Left renal pelvis (tissue), 4 donors: ENCODE data around the gene SLC17A7. TPM values are rescaled to one million over a fixed set of nuclear protein-coding genes. Genes with fewer than 3 reads are reported as not detected.

Source experiments
- DNase-seq, 4 donors: peaks; one replicate each; pipeline ENCODE4 v3.0.0-alpha.2; 2013; ENCODE audit warnings: low read depth in 4 of 4, low spot score in 3 of 4
- polyA plus RNA-seq, 4 donors: library from polyadenylated mRNA; unstranded; fragments of 120-200 nt; gene quantifications; one replicate each; pipeline ENCODE4 v1.2.1, GENCODE V29; 2013; ENCODE audit not compliant: insufficient read length in 4 of 4

The SLC17A7 gene
- polyA plus RNA-seq, 4 donors, result 0.29 to 3.2 (median 0.56) TPM

DNA sequence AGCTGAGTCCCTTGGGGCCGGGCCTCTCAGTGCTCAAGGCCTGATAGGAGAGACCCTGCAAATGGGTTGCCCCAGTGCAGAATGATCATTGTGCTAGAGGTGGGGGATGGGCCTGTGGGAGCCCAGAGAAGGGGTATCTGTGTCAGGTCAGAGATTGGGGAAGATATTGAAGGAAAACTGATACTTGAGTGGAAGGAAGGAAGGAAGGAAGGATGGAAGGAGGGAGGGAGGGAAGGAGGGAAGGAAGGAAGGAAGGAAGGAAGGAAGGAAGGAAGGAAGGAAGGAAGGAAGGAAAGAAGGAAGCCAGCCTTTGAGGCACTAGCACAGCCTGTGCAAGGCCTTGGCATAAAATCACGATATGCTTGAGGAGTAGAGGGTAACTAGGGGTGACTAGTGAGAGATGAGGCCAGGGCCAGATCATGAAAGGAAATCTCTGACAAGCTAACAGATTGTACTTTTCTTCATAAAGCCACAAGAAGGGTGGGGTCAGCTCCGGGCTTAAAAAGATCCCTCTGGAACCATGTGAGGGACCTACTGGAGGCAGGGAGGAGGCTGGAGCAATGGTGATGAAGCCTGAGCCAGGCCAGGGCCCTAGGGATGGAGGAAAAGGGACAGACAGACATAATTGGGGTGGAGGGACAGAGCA, 29.5 kb downstream of the SLC17A7 start:
- no peak for DNase-seq

DNA sequence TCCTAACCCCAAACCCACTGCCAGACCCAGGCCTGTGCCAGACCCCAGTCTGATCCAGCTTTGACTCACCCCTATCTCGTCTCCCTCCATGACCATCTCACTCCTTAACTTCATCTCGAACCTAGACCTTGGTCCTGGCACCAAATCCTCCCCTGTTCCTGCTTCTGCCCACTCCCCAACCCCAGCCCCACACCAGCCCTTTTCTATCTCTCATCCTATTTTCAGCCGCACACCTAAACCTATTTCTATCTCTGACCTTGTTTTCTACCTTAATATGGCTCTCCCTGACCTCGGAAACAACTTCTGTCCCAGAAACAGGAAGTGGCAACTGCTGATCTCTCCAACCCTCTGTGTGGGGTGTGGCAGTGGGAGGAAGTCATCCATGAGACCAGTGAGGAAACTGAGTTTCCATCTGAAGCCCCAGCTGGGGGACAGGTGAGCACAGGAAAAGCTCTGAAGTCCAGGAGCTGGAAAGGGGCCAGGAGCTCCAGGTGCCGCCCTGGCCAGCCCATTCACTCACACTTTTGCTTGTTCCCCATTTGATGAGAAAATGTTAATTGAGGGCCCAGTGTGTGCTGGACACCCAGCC, 31.8 kb downstream of the SLC17A7 start:
- DNase-seq, result no peak

DNA sequence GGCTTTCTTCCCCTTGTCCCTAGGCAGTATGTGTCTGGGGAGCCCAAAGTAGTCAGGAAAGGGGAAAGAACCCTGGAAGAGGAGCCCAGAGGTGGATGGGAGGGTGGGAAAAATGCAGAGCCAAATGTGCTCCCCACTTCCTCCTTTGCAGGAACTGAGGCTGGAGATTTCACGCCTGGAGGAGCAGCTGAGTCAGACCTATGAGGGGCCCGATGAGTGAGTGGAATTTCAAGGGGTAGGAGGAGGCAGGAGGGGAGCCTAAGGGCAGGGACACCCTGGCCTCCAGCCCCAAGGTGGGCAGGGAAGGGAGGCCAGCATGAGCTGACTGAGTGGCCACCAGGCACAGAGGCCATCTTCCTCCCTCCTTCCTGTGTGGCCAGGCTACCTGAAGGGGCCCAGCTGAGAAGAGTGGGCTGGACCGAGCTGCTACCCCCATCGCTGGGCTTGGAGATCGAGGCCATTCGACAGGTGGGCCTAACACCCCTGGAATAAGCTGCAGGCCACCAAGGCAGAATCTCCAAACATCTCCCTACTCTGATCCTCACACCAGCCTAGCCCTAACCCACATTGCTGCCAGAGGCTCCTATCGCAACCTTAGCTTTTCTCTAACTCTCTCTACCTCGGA, 32.4 kb downstream of the SLC17A7 start:
- DNase-seq, result no peak

DNA sequence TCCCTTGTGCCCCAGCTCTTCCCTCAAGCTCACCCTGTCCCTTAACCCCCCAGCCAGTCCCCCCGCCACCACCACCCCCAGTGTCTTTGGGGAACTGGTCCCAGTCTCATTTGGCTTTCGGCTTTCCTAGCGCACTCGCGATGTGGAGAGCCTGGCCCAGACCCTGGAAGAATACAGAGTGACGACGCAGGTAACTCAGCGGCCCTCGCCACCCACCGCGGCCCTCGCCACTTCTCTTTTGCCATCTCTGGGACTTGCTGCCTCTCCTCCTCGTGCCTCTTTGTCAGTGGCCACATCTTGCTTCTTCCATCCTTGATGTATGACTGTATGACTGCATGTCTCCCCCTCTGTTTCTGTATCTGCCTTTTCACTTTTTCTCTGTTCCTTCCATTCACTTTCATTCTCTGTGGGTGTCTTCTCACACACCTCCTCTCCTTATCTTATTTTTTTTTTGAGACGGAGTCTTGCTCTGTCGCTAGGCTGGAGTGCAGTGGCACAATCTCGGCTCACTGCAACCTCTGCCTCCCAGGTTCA, 33.8 kb downstream of the SLC17A7 start:
- no peak for DNase-seq

DNA sequence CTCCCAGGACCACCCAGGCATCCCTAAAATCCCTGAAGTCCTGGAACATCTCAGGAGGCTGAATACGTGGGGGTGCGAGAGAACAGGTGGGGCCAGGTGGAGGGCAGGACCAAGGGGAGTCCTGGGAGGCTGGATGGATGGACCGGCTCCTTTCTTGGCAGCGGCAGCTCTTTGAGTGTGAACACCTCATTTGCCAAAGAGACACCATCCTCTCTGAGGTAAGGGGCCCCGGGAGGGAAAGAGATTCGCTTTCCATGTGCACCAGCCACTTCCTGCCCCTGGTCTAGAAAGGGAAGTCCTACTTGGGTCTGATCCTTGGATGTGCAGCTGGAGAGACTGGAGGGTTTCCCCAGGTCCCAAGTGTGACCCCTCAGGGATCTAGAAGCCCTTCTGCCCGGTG, 34.2 kb downstream of the SLC17A7 start:
- DNase-seq, result no peak

DNA sequence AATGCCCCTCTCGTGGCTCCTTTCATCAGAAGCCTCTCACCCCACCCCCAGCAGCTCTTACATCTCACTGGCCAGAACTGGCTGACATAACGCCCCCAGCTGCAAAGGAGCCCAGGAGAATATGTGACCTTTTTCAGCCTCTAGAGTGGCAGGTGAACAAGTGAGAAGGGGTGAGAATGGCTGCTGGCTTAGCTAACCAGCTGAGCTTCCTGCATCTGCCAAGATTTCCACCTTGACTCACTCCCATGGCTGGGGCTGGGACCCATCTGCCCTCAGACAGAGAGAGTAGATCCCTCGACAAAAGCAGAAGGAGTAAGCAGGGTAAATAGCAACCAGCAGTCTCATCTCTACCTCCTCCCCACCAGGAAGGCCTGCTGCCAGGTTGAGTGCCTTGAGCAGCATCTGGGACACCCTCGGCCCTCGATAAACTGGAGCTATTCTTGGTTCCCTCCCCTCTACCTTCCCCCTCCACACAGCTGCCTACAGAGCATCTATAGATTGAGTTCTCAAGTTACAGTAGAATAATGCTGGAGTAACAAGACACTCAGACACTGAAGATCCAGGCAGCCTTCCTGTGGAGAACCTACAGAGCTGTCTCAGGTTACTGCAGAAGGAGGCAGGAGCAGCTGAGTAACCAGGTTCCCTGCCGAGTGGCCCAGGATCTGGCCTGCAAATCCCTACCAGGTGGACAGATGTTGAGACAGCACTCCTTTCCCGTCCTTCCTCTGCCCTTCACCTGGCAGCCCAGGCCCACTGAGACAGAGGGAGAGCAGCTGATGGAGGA, 37.7 kb downstream of the SLC17A7 start:
- no peak for DNase-seq

DNA sequence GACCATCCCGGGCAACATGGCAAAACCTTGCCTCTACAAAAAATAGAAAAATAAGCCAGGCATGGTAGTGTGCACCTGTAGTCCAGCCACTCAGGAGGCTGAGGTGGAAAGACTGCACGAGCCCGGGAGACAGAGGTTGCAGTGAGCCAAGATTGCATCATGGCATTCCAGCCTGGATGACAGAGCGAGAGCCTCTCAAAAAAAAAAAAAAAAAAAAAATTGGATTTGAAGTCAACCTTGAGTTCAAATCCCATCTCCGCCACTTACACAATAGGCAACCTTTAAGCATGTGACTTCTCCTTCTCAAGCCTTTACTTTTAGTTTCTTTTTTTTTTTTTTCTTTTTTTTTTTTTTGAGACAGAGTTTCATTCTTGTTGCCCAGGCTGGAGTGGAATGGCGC, 41.3 kb downstream of the SLC17A7 start:
- DNase-seq, result no peak

DNA sequence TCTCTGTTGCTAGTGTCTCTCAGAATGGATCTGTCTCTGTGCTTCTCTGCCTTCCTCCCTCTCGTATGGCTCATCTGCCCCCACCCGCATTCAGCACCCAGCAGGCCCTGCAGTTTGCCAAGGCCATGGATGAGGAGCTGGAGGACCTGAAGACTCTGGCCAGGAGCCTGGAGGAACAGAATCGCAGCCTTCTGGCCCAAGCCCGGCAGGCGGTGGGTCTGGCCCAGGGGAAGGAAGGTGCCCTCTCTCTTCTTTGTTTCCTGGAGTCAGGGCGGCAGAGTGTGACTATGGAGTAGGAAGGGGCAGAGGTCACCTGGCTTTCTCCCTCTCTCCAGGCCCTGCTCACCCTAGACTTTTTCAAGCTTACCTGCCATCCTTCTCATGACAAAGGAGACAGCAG, 42.4 kb downstream of the SLC17A7 start:
- no peak for DNase-seq

DNA sequence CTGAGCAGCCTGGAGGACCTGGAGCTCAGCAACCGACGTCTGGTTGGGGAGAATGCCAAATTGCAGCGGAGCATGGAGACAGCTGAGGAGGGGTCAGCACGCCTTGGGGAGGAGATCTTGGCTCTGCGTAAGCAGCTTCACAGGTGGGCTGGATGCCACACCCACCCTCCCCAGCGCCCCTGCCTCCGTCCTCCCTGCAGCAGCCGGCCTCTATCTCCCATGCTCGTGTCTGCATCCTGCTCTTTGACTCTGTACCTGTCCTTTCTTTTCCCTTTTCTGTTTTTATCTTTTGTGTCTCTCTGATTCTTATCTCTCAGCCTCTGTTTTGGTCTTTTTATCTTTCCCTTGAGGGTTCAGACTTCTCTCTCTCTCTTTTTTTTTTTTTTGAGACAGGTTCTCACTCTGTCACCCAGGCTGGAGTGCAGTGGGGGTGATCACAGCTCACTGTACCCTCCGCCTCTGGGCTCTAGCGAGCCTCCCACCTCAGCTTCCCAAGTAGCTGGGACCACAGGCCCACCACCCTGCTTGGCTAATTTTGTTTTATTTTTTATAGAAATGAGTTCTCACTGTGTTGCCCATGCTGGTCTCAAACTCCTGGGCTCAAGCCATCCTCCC, 43.2 kb downstream of the SLC17A7 start:
- no peak for DNase-seq

DNA sequence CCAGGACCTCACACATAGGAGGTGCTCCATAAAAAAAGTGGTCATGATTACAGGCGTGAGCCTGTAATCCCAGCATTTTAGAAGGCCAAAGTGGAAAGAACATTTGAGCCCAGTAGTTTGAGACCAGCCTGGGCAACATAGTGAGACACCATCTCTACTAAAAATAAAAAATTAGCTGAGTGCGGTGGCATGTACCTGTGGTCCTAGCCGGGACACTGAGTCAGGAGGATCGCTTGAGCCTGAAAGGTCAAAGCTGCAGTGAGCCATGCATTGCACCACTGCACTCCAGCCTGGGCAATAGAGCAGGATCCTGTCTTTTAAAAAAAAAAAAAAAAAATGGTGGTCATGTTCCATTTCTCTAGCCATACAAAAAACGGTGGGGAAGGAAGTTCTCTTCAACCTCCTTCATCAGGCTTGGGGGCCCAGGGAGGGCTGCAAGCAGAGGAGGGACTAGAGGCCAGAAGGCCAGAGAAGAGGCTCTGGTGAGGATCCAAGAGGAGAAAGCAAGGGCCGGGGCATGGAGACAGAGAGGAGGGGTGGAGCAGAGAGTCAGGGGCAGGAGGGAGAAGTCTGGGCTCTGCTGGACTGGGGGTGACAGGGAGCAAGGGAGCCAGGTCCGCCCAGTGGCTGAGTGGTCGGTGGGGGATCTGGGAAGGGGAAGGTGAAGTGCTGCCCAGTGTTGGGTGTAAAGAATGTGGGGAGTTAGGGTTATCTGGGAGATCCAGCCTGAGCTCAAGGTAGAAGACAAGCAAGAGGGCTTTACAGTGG, 44.4 kb downstream of the SLC17A7 start:
- DNase-seq, result no peak

DNA sequence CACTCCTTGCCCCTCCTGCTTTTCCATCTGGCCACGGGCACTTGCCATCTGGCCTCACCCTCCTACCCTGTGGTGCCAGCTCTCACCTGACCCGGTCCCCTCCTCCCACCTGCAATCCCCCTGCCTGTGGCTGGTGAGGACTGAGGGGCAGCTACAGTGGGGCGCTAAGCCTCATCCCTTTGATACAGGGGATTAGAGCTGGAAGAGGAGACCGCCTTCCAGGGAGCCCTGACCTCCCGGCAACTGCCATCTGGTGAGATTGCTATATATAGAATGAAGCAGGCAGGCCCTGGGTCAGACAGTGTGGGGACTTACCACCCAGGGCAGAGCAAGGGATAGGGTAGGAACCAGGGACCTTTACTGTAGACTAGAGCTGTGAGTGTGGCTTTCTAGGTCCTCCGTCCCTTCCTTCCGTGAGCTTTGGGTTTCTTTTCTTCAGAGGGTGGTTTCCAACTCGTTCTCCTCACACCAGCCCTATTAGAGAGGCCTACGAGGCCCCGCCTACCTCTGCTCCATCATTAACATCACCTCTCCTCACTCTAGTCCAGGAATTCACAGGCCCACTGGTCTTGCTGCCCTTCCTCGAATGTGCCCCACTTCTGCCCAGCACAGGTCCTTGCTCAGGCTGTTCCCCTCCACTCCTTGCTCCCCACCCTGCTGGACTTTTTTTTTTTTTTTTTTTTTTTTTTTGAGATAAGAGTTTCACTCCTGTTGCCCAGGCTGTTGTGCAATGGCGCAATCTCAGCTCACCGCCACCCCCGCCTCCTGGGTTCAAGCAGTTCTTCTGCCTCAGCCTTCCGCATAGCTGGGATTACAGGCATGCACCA, 45.5 kb downstream of the SLC17A7 start:
- DNase-seq, result no peak

DNA sequence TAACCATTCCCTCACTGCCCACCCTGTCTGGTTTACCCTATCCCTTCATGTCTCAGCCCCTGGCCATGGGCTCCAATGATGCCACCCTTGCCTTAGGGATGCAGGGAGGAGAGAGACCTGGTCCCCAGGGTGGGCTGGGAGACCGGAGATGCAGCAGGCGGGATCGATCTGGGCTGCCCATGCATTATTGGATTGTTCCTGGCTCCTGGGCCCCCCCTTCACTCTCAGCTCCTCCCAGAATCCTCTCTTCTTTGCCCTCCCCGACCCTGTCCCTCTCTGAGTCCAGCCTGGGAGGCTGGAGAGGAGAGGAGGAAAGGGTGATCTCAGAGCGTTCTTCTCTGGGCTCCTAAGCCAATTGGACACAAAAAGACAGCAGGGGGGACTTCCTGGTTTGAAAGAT, 47.4 kb downstream of the SLC17A7 start:
- no peak for DNase-seq

DNA sequence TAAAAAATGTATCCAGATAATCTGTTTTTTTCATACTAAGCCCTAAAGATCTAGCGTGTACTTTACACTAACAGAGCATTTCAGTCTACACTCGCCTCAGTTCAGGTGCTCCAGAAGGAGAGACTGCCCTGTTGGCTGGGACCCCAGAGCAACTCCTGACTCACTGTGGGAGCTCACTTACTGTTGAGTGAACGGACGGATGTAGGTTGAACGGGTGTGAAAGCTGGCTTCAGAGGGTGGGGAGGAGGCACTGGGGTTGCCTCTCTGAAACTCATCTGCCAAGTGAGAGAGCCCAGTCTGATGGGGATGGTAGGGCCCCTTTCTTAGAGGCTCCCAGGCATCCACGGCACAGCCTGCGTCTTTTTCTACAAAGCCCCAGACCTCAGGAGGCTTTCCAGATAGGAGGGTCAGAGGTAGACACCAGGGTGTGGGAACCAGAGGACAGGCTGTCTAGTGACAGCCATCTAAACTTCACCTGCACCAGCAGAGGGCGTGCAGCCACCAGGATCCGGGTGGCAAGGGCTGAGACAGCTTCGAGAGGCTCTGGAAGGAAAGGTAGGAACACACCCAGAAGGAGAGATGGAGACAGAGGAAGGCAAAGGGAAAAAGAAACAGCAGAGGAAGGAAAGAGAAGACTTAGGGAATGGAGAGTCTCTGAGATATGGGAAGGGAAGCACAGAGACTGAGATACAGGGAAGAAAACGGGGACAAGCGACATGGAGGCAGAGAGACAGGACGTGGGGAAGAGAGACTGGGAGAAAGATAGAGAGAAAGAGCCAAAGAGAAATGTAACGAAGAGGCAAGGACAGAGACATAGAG, 49.5 kb downstream of the SLC17A7 start:
- peak in 2 of 4 donors; percentile 60 to 63 for DNase-seq

DNA sequence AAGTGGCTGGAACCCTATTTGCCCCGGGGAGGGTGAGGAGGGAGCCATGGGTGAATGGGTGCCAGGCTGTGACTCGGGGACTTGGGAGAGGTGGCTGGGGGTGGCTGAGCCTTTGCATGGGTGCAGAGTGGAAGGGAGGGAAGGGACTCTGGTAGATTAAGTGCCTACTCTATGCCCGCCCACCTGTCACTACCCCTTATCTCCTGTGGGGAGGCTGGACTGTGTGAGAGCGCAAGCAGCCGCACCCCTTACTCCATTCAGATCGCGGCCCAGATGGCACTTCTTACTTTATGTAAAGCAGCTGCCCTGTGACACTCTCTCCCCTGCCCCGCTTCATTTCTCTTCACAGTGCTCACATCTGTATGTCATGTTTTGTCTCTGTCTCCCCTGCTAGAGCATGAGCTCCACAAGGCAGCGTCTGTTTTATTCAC, 50.4 kb downstream of the SLC17A7 start:
- no peak for DNase-seq

DNA sequence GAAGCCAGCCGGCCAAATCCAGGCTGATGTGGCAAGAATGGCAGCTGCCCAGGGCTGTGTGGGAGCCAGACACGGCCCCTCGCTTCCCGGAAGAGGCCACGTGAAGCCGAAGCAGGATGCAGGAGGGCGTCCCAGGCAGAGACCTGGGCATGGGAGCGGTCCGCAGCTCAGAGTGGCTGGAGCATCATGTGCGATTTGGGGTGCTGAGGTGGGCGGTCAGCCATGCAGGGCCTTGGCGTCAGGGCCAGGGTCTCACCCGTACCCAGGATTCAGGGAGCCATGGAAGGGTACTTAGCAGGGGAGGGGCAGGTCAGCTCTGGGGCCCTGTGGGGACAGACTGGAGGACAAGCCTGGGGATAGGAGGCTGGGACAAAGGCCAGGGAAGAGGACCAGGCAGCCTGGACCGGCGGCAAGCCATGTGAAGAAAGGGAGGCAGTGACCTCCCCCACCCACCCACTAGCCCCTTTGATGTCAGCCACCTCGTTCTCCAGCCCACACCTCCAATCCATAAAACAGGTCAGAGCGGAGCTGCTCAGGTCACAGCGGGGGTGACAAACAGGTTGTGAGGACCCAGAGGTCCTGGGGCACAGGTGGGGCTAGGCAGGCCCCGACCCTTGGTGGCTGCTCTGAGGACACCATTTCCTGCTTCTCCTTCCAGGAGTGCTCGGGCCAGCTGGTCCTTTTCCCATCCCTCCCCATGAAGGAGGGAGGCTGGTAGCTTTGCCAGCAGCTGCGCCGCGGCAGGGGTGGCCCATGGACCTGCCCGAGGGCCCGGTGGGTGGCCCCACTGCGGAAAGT, 51.0 kb downstream of the SLC17A7 start:
- DNase-seq, result no peak

DNA sequence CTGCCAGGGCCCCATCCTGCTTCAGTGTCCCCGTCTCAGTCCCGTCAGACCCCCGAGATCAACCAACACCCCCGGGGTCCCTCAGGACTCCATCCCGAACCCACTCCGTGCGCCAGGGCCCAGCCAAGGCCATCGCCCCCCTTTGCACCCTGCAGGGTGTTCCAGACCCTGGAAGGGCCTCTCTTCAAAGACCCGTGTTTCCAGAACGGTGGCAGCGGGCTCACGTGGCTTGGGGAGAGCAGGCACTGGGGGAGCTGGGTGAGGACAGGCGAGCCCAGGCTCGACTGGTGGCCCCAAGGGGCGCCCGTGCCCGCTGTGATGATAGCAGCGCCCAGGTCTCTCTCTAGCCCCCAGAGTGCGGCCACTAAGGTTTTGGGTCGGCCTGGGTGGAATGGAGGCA, 51.9 kb downstream of the SLC17A7 start:
- DNase-seq, result no peak

DNA sequence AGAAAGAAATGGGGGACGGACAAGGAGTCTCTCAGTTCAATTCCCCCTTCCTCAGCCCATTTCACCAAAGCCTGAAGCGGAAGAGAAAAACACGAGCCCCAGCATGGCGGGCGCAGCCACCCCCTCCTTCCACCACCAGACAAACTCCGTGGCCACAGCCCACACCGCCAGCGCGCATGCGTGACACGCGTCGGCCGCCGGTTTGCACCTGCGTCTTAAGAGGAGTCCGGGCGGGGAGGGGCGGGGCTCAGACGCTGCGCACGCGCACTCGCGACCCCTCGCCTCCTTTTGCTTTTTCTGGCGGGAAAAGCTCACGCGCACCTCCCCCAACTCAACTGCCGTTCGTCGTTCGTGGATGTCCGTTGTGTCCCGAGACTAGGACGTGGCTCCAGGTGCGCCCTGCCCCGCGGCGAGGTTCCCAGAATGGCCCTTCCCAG, 53.4 kb downstream of the SLC17A7 start, which contains the start of gene KASH5:
Gene KASH5 (plus strand): TSS at position 314 of the 437 bp plus-strand sequence. CDS start 2,635 bp downstream, outside the sequence.
- peak in 1 of 4 donors; percentile 40 for DNase-seq
